ENCODE data around the gene SPSB3.

Gene SPSB3

DNA sequence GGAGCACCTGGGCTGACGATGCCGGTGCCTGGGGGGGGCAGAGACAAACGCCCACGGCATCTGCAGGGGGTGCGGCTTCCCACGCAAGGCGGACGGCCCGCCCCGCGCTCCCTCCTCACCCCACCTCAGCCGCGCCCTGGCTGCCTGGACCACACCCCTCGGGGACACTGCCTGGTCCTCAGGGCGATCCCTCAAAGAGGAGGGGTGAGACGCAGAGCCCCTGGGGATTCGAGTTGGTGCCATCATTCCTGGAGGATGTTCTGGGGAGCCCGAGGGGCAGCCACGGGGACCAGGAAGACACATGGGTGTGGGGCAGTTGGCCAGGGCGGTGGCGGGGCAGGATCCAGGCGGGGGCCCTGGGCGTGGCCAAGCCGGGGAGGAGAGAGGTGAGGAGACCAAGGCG, 7.3 kb upstream of the SPSB3 start:
- Histone ChIP-seq H3K9me3 (no peaks in the 10 kb centered on the region), H3K4me3 (ENCODE audit: low read depth in 1 of 2, low read length in 1 of 2) (no peak overlapping the region), H3K27ac (no peak overlapping the region), H3K4me1 (ENCODE audit: control insufficient read depth in 1 of 2, insufficient read depth in 1 of 2, low read depth in 1 of 2, low read length in 1 of 2) (no peaks in the 10 kb centered on the region), H3K27me3 (no peaks in the 10 kb centered on the region), H3K36me3 (peaks cover 58% of the 10 kb centered on the region)
- TF ChIP-seq, protein P1, sequence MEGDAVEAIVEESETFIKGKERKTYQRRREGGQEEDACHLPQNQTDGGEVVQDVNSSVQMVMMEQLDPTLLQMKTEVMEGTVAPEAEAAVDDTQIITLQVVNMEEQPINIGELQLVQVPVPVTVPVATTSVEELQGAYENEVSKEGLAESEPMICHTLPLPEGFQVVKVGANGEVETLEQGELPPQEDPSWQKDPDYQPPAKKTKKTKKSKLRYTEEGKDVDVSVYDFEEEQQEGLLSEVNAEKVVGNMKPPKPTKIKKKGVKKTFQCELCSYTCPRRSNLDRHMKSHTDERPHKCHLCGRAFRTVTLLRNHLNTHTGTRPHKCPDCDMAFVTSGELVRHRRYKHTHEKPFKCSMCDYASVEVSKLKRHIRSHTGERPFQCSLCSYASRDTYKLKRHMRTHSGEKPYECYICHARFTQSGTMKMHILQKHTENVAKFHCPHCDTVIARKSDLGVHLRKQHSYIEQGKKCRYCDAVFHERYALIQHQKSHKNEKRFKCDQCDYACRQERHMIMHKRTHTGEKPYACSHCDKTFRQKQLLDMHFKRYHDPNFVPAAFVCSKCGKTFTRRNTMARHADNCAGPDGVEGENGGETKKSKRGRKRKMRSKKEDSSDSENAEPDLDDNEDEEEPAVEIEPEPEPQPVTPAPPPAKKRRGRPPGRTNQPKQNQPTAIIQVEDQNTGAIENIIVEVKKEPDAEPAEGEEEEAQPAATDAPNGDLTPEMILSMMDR (IDR thresholded peaks at IDR 0.05), result no peak

DNA sequence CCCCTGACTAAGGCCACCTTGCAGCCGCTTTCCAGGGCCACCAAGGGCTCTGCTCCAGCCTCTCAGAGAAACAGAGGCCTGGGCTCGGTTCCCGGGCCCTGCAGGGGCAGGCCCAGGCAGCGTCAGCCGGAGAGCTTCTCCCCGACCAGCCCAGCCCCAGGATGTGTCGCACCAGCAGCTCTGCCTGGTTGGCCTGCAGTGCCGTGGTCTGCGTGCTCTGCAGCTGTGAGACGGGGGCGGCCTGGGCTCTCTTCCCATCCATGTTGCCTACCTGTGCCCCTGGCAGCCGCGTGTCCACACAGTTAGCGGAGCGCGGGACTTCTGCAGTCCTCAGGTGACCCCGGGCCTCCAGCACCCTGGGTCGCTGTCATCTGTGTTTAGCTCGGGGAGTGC, 6.3 kb upstream of the SPSB3 start:
- Histone ChIP-seq H3K4me3 (ENCODE audit: low read depth in 1 of 2, low read length in 1 of 2) (no peak overlapping the region), H3K36me3 (peaks cover 58% of the 10 kb centered on the region), H3K4me1 (ENCODE audit: control insufficient read depth in 1 of 2, insufficient read depth in 1 of 2, low read depth in 1 of 2, low read length in 1 of 2) (peaks cover 1 to 5% of the 10 kb centered on the region in 2 experiments), H3K27me3 (no peaks in the 10 kb centered on the region), H3K9me3 (no peaks in the 10 kb centered on the region), H3K27ac (no peak overlapping the region)
- TF ChIP-seq, protein P1 (IDR thresholded peaks at IDR 0.05), result no peak

DNA sequence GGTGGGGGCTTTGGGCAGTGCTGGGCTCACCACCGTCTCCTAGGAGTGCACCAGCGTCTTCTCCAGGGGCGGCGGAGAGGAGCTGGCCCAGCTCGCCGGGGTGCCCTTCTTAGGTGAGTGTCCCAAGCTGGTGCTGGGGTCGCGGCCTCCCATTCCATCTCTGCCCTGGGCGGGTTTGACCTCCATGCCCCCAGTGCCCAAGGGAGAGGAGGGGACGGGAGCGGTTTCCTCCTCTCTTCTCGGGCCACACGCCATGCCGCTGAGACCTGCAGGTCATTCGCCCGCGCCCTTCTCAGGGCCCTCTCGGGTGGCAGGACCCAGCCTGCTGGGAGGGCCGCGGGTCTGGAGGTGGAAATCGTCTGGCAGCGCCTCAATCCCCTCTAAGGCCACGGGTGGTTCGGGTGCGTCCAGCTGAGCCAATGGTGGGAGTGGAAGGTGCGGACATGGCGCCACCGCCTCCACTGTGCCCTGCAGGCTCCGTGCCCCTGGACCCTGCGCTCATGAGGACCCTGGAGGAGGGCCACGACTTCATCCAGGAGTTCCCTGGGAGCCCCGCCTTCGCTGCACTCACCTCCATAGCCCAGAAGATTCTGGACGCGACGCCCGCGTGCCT, 5.8 kb upstream of the SPSB3 start:
- Histone ChIP-seq H3K9me3 (no peaks in the 10 kb centered on the region), H3K36me3 (peaks cover 58% of the 10 kb centered on the region), H3K4me1 (ENCODE audit: control insufficient read depth in 1 of 2, insufficient read depth in 1 of 2, low read depth in 1 of 2, low read length in 1 of 2) (peaks cover 6 to 10% of the 10 kb centered on the region in 2 experiments), H3K27me3 (no peaks in the 10 kb centered on the region), H3K4me3 (ENCODE audit: low read depth in 1 of 2, low read length in 1 of 2) (no peak overlapping the region), H3K27ac (no peak overlapping the region)
- TF ChIP-seq, protein P1 (IDR thresholded peaks at IDR 0.05), result no peak

DNA sequence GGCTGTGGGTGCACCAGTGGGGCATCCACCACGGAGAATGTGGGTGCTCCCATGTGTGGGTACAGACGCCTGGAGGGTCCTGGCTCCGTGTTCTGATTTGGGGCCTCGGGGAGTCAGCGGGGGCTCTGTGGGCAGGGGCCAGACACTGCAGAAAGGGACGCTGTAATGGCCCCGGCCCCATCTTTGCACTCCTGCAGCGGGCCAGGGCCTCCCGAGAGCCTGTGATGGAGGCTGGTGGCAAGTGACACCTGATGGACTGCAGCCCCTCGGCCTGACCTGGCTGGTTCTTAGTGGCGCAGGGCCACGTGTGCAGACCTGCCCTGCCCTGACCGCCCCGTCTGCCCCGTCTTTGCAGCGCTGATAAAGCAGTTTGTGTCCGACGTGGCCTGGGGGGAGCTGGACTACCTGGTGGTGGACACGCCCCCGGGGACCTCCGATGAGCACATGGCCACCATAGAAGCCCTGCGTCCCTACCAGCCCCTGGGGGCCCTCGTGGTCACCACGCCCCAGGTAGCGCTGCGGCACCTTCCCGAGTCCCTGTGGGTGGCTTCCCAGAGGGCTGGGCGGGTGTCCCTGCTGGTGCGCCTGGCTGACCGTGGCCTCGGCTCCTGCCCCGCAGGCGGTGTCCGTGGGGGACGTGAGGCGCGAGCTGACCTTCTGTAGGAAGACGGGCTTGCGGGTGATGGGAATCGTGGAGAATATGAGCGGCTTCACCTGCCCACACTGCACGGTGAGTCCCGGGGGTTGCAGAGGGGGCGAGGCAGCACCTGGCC, 5.1 kb upstream of the SPSB3 start:
- Histone ChIP-seq H3K9me3 (no peaks in the 10 kb centered on the region), H3K27ac (no peak overlapping the region), H3K27me3 (no peaks in the 10 kb centered on the region), H3K4me1 (ENCODE audit: control insufficient read depth in 1 of 2, insufficient read depth in 1 of 2, low read depth in 1 of 2, low read length in 1 of 2) (peaks cover 8 to 11% of the 10 kb centered on the region in 2 experiments), H3K4me3 (ENCODE audit: low read depth in 1 of 2, low read length in 1 of 2) (no peak overlapping the region), H3K36me3 (peaks cover 57% of the 10 kb centered on the region)
- TF ChIP-seq, protein P1 (IDR thresholded peaks at IDR 0.05), result no peak

DNA sequence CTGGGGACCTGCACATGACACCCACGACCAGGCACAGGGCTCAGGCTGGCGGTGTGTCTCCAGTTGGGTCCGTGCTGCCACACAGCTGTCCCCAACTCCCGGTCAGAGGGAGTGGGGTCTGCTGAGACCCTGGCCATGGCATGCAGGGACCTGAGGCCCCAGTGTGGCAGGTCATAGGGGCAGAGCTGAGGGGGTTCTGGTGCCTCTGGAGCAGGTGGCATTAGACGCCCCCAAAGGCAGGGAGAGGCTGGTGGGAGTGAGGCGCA, 4.6 kb upstream of the SPSB3 start:
- Histone ChIP-seq H3K4me1 (ENCODE audit: control insufficient read depth in 1 of 2, insufficient read depth in 1 of 2, low read depth in 1 of 2, low read length in 1 of 2) (peaks cover 8 to 12% of the 10 kb centered on the region in 2 experiments), H3K27ac (no peak overlapping the region), H3K27me3 (no peaks in the 10 kb centered on the region), H3K4me3 (ENCODE audit: low read depth in 1 of 2, low read length in 1 of 2) (no peak overlapping the region), H3K36me3 (peaks cover 52% of the 10 kb centered on the region), H3K9me3 (no peaks in the 10 kb centered on the region)
- TF ChIP-seq, protein P1 (IDR thresholded peaks at IDR 0.05), result no peak

Data from neutrophil (primary cell).